ENCODE measurements around the gene SHISA6. TPM values are rescaled to one million over a fixed set of nuclear protein-coding genes. Genes with fewer than 3 reads are reported as not detected.

Gene SHISA6
- total and polyA plus RNA-seq, 2 donors (not counting 1 experiment from before 2014, with no cell fraction given) = not detected

DNA sequence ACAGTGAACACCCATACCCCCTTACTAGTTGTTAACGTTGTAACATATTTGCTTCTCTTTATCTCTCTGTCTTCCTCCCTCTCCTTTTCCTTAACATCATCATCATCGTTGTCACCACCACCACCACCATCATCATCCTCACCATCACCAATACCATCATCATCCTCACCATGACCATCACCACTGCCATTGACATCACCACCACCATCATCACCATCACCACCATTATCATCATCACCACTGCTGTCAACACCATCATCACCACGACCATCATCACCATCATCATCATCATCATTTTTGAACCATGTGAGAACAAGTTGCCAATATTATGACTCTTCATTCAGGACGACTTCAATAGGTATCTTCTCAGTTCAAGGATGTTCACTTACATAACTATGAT lies 35.5 kb downstream of the SHISA6 start:
- no peak overlapping the region for H3K4me3 Mint-ChIP-seq
- Histone ChIP-seq H3K36me3 (replicated peaks in 1 of 2; ENCODE audit: control extremely low read depth in 1 of 2, control insufficient read depth in 1 of 2, extremely low read depth in 1 of 2, insufficient read depth in 2 of 2, low read length in 1 of 2) (no peaks in the 10 kb centered on the region), H3K4me3 (ENCODE audit: control extremely low read depth in 1 of 5, extremely low read depth in 1 of 5, insufficient read depth in 1 of 5, low read depth in 2 of 5, low read length in 4 of 5) (no peak overlapping the region), H4K20me1 (ENCODE audit: control insufficient read depth, insufficient read depth, low read length, poor library complexity, severe bottlenecking) (no peaks in the 10 kb centered on the region), H3K79me2 (ENCODE audit: control insufficient read depth, insufficient read depth, low read length) (no peaks in the 10 kb centered on the region), H3K4me1 (ENCODE audit: control insufficient read depth in 2 of 2, insufficient read depth in 2 of 2, low read length in 2 of 2) (no peaks in the 10 kb centered on the region), H3K4me2 (replicated peaks; ENCODE audit: low read depth, low read length, poor library complexity, severe bottlenecking) (no peak overlapping the region), H3K9me3 (ENCODE audit: control extremely low read depth in 1 of 3, control insufficient read depth in 2 of 3, insufficient read depth in 1 of 3, low read length in 2 of 3) (peaks cover 0 to 30% (median 0%) of the 10 kb centered on the region in 3 donors), H3K27me3 (replicated peaks in 1 of 4; ENCODE audit: control extremely low read depth in 1 of 4, control insufficient read depth in 3 of 4, insufficient read depth in 4 of 4, low read length in 3 of 4) (no peaks in the 10 kb centered on the region), H3K27ac (ENCODE audit: low read length in 2 of 2) (no peak overlapping the region), H3K9ac (ENCODE audit: low read length) (no peak overlapping the region), H2AFZ (ENCODE audit: insufficient read depth, low read depth, low read length, poor library complexity, severe bottlenecking) (no peak overlapping the region)
- POLR2A ChIA-PET = no interaction called here
- H3K4me1 Mint-ChIP-seq = no peaks in the 10 kb centered on the region
- no peaks in the 10 kb centered on the region for H3K27me3 Mint-ChIP-seq
- no peak overlapping the region for H3K27ac Mint-ChIP-seq
- intact Hi-C loops (cut with micrococcal nuclease) = no loop called here
- CTCF ChIA-PET = no interaction called here
- WGBS (ENCODE audit: insufficient coverage) = 92% methylated on average over 3 of the region's 4 CpGs
- TF ChIP-seq, protein P1, sequence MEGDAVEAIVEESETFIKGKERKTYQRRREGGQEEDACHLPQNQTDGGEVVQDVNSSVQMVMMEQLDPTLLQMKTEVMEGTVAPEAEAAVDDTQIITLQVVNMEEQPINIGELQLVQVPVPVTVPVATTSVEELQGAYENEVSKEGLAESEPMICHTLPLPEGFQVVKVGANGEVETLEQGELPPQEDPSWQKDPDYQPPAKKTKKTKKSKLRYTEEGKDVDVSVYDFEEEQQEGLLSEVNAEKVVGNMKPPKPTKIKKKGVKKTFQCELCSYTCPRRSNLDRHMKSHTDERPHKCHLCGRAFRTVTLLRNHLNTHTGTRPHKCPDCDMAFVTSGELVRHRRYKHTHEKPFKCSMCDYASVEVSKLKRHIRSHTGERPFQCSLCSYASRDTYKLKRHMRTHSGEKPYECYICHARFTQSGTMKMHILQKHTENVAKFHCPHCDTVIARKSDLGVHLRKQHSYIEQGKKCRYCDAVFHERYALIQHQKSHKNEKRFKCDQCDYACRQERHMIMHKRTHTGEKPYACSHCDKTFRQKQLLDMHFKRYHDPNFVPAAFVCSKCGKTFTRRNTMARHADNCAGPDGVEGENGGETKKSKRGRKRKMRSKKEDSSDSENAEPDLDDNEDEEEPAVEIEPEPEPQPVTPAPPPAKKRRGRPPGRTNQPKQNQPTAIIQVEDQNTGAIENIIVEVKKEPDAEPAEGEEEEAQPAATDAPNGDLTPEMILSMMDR (IDR thresholded peaks at IDR 0.05) = no peak
- TF ChIP-seq EZH2 (IDR thresholded peaks at IDR 0.05; ENCODE audit: borderline replicate concordance, insufficient read depth, low read depth, low read length, poor library complexity, severe bottlenecking) = no peak
- peaks cover 6% of the 10 kb centered on the region for H3K9me3 Mint-ChIP-seq (ENCODE audit: insufficient read depth)
- no peak for DNase-seq
- ATAC-seq (ENCODE audit: low read depth) = no peak

DNA sequence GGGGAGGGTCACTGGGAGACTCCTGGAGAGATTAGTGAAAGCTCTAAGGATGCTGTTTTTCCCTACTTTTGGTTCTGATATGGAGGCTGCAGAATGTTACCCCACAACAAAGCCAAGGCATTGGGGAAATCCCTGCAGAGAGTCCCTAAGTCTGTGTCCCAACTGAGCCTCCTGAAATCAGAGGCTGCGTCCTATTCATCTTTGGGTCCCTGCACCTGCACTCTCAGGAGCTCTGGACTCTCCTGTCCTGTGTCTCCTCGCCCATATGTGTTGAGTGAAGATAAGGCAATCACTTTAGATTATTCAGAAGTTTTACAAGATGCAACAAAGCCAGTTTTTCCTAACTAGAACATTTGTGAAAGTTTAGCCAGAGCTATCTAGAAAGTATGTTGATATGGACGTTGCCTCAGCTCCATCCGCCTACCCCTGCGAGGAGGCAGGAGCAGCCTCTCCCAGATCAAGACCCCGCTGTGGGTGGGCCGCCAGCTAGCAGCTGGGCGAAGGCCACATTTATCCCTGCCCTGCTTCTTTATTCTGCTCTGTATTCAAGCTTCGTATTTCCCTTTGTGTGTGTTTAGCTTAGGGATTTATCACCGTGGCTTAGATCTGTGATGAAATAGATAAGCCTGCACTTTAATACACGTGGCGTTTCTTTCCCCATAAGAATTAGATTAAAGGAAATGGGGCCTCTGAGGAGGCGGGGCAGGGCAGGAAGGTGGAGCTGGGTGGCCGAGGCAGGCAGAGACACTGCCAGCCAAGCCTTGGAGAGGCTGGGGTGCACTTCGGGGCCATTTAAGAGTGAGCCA lies 37.4 kb downstream of the SHISA6 start:
- ATAC-seq (ENCODE audit: low read depth) (no peak), DNase-seq (no peak)
- H2AFZ ChIP-seq (ENCODE audit: insufficient read depth, low read depth, low read length, poor library complexity, severe bottlenecking) = no peak overlapping the region
- no peak overlapping the region for H3K27ac Mint-ChIP-seq
- peaks cover 9% of the 10 kb centered on the region for H3K9me3 Mint-ChIP-seq (ENCODE audit: insufficient read depth)
- H3K9me3 ChIP-seq (ENCODE audit: control extremely low read depth in 1 of 3, control insufficient read depth in 2 of 3, insufficient read depth in 1 of 3, low read length in 2 of 3) = peaks cover 0 to 20% (median 0%) of the 10 kb centered on the region in 3 donors
- no peaks in the 10 kb centered on the region for H3K4me1 ChIP-seq (ENCODE audit: control insufficient read depth in 2 of 2, insufficient read depth in 2 of 2, low read length in 2 of 2)
- no peak overlapping the region for H3K9ac ChIP-seq (ENCODE audit: low read length)
- ChIA-PET CTCF (no interaction called here), POLR2A (no interaction called here)
- H4K20me1 ChIP-seq (ENCODE audit: control insufficient read depth, insufficient read depth, low read length, poor library complexity, severe bottlenecking) = no peaks in the 10 kb centered on the region
- no peaks in the 10 kb centered on the region for H3K27me3 Mint-ChIP-seq
- H3K4me3 ChIP-seq (ENCODE audit: control extremely low read depth in 1 of 5, extremely low read depth in 1 of 5, insufficient read depth in 1 of 5, low read depth in 2 of 5, low read length in 4 of 5) = no peak overlapping the region
- no peaks in the 10 kb centered on the region for H3K4me1 Mint-ChIP-seq
- TF ChIP-seq, protein P1 (IDR thresholded peaks at IDR 0.05) = no peak
- TF ChIP-seq EZH2 (IDR thresholded peaks at IDR 0.05; ENCODE audit: borderline replicate concordance, insufficient read depth, low read depth, low read length, poor library complexity, severe bottlenecking) = no peak
- no peak overlapping the region for H3K4me2 ChIP-seq (replicated peaks; ENCODE audit: low read depth, low read length, poor library complexity, severe bottlenecking)
- H3K79me2 ChIP-seq (ENCODE audit: control insufficient read depth, insufficient read depth, low read length) = no peaks in the 10 kb centered on the region
- no peak overlapping the region for H3K27ac ChIP-seq (ENCODE audit: low read length in 2 of 2)
- intact Hi-C loops (cut with micrococcal nuclease) = no loop called here
- no peaks in the 10 kb centered on the region for H3K27me3 ChIP-seq (replicated peaks in 1 of 4; ENCODE audit: control extremely low read depth in 1 of 4, control insufficient read depth in 3 of 4, insufficient read depth in 4 of 4, low read length in 3 of 4)
- H3K4me3 Mint-ChIP-seq = no peak overlapping the region
- H3K36me3 ChIP-seq (replicated peaks in 1 of 2; ENCODE audit: control extremely low read depth in 1 of 2, control insufficient read depth in 1 of 2, extremely low read depth in 1 of 2, insufficient read depth in 2 of 2, low read length in 1 of 2) = no peaks in the 10 kb centered on the region
- 50% methylated on average over 8 of the region's 15 CpGs for WGBS (ENCODE audit: insufficient coverage)

Data from B cell (primary cell).